Activated effector memory CD4-positive, alpha-beta T cell treated with Interleukin-2 at 50 U/mL for 16 hours (primary cell): ENCODE data around the gene SUSD4.
A peak's percentile ranks its signal among the peaks of the same experiment; 100 is the strongest.
"Not testable (repeated sequence)": the region's sequence is repeated elsewhere in the genome, so short reads cannot be mapped to it uniquely, and the experiment has no call there.

ENCODE experiments used
- DNase-seq: peaks from one replicate; pipeline ENCODE4 v3.0.0-alpha.2; 2020

The SUSD4 gene

GRCh38 chr1:223363856-223364684, at the start of gene SUSD4:
SUSD4 (minus strand) TSS chr1:223364176; CDS start chr1:223363425, 751 bp downstream.
- DNase-seq, result peak; percentile 69

- DNase-seq, result no peak
Measured at GRCh38 chr1:223413216-223413615, 49.2 kb upstream of the SUSD4 start.

GRCh38 chr1:223411710-223412109, 47.7 kb upstream of the SUSD4 start:
- DNase-seq, result no peak

- DNase-seq, result no peak
Measured at GRCh38 chr1:223411309-223411708, 47.3 kb upstream of the SUSD4 start.

GRCh38 chr1:223410036-223410435, 46.1 kb upstream of the SUSD4 start:
- no peak for DNase-seq

GRCh38 chr1:223405507-223405906, 41.5 kb upstream of the SUSD4 start:
- peak; percentile 12 for DNase-seq

- DNase-seq, result no peak
Measured at GRCh38 chr1:223403184-223403815, 39.3 kb upstream of the SUSD4 start.

GRCh38 chr1:223402790-223403142, 38.8 kb upstream of the SUSD4 start:
- DNase-seq, result no peak

- no peak for DNase-seq
Measured at GRCh38 chr1:223401873-223402789, 38.2 kb upstream of the SUSD4 start.

- DNase-seq, result not testable (repeated sequence)
Measured at GRCh38 chr1:223399393-223399792, 35.4 kb upstream of the SUSD4 start.

- DNase-seq, result no peak
Measured at GRCh38 chr1:223394706-223395105, 30.7 kb upstream of the SUSD4 start.

GRCh38 chr1:223394242-223394641, 30.3 kb upstream of the SUSD4 start:
- DNase-seq, result no peak

GRCh38 chr1:223393275-223394214, 29.6 kb upstream of the SUSD4 start, which contains the start of gene CCDC185:
CCDC185 (plus strand) TSS chr1:223393415; CDS start chr1:223393476, 61 bp downstream.
- DNase-seq, result no peak

GRCh38 chr1:223390618-223391017, 26.6 kb upstream of the SUSD4 start:
- no peak for DNase-seq

- no peak for DNase-seq
Measured at GRCh38 chr1:223386013-223386412, 22.0 kb upstream of the SUSD4 start.

- no peak for DNase-seq
Measured at GRCh38 chr1:223378754-223379153, 14.8 kb upstream of the SUSD4 start.

GRCh38 chr1:223374064-223374610, 10.2 kb upstream of the SUSD4 start:
- no peak for DNase-seq

- DNase-seq, result no peak
Measured at GRCh38 chr1:223364685-223365382, 858 bp upstream of the SUSD4 start.

GRCh38 chr1:223363057-223363855, 720 bp downstream of the SUSD4 start:
- DNase-seq, result no peak

GRCh38 chr1:223358826-223359225, 5.2 kb downstream of the SUSD4 start:
- DNase-seq, result no peak
